HAP-1 (cell line): ENCODE results near the gene GIMAP4.
"Not testable (repeated sequence)": the region's sequence is repeated elsewhere in the genome, so short reads cannot be mapped to it uniquely, and the experiment has no call there.

Experiments used
- DNase-seq, 2 experiments: peaks; one replicate each; pipeline ENCODE4 v3.0.0-alpha.2; 2016 to 2020; ENCODE audit warnings: low spot score in 2 of 2
- H3K27me3 ChIP-seq: fragments of 250-450 bp; sonication (Bioruptor Pico); 2 replicates; pipeline ENCODE4 v1.5.1; 2020; ENCODE audit warnings: low read depth, mild to moderate bottlenecking, moderate library complexity
- H3K36me3 ChIP-seq: fragments of 250-450 bp; sonication (Bioruptor Pico); replicated peaks from 2 replicates; pipeline ENCODE4 v1.5.1; 2020; ENCODE audit warnings: mild to moderate bottlenecking
- H3K4me1 ChIP-seq: fragments of 250-450 bp; sonication (Bioruptor Pico); 2 replicates; pipeline ENCODE4 v1.5.1; 2020; ENCODE audit warnings: mild to moderate bottlenecking
- H3K4me3 ChIP-seq: fragments of 250-450 bp; sonication (Bioruptor Pico); 2 replicates; pipeline ENCODE4 v1.5.1; 2020; ENCODE audit warnings: mild to moderate bottlenecking, moderate library complexity
- H3K9me3 ChIP-seq: fragments of 250-450 bp; sonication (Bioruptor Pico); 2 replicates; pipeline ENCODE4 v1.5.1; 2020; ENCODE audit warnings: mild to moderate bottlenecking, moderate library complexity
- in situ Hi-C: fragments of 300-500 bp; cut with MboI; formaldehyde crosslinking; loops from 3 replicates; pipeline ENCODE4 v1.14.3; 2020; ENCODE audit warnings: low sequenced_read_pairs, inconsistent platforms, mixed read lengths

GIMAP4 gene

DNA sequence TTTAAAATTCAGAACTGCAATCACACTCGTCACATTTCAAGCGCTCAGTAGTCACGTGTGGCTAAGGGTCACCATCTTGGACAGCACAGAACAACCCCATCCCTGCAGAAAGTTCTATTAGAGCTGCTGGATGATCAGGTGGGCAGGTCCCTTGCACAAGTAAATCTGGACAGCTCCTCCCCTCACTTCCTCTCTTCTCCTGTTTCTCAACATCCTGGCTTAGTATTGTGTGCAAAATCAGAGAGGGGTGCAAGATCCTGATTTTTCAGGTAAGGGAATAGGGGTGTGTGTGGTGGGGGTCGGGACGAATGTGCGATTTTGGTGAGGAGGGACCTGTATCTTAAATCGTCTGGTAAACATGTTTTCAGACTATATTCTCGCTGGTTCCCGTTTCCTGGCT is at the start of gene GIMAP4:
Gene GIMAP4, plus strand, starts transcription at position 222 of the 400 bp plus-strand sequence. CDS start 2,512 bp downstream, outside the sequence.
- no peak for DNase-seq
- H3K27me3 ChIP-seq, result no peaks in the 10 kb centered on the region
- H3K4me1 ChIP-seq, result no peaks in the 10 kb centered on the region
- in situ Hi-C loops, result no loop called here
- no peaks in the 10 kb centered on the region for H3K36me3 ChIP-seq
- H3K9me3 ChIP-seq, result no peaks in the 10 kb centered on the region
- H3K4me3 ChIP-seq, result no peak within 1 kb of the TSS

GRCh38 chr7:150519310-150519709 is 47.9 kb upstream of the GIMAP4 start:
- peaks cover 2% of the 10 kb centered on the region; the same call in 1 of the 2 replicates for H3K27me3 ChIP-seq
- H3K9me3 ChIP-seq, result no peaks in the 10 kb centered on the region
- DNase-seq, result no peak
- H3K36me3 ChIP-seq, result no peaks in the 10 kb centered on the region
- no peak overlapping the region for H3K4me3 ChIP-seq
- in situ Hi-C loops, result no loop called here
- H3K4me1 ChIP-seq, result no peaks in the 10 kb centered on the region

DNA sequence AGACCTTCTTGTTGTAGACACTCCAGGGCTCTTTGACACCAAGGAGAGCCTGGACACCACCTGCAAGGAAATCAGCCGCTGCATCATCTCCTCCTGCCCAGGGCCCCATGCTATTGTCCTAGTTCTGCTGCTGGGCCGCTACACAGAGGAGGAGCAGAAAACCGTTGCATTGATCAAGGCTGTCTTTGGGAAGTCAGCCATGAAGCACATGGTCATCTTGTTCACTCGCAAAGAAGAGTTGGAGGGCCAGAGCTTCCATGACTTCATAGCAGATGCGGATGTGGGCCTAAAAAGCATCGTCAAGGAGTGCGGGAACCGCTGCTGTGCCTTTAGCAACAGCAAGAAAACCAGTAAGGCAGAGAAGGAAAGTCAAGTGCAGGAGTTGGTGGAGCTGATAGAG is 47.0 kb upstream of the GIMAP4 start:
- Histone ChIP-seq H3K4me3 (no peak overlapping the region), H3K36me3 (no peaks in the 10 kb centered on the region), H3K4me1 (no peaks in the 10 kb centered on the region), H3K9me3 (no peaks in the 10 kb centered on the region), H3K27me3 (peaks cover 2% of the 10 kb centered on the region; the same call in 1 of the 2 replicates)
- in situ Hi-C loops, result no loop called here
- DNase-seq, result no peak

GRCh38 chr7:150522931-150523330 is 44.3 kb upstream of the GIMAP4 start:
- H3K27me3 ChIP-seq, in situ Hi-C loops, H3K36me3 ChIP-seq, H3K4me1 ChIP-seq, H3K9me3 ChIP-seq, DNase-seq, H3K4me3 ChIP-seq: not testable (repeated sequence)

DNA sequence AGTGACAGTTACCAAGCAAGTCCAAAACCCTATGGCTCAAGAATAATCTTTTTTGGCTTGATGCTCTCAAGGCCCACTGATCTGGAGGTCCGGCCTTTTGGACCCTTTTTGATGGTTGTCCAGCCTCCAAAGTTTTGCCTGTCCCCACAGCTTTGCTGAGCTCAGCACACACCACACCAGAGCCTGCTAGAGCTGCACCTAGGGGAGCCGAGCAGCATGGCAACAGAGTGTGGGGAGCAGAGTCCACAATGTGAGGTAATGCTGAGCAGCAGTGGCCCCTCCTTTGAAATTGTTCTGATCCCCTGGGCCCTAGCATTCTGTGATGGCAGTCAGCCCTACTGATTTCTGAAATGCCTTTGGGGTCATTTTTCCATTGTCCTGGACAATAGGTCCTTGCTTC is 43.2 kb upstream of the GIMAP4 start:
- DNase-seq, result no peak
- H3K4me1 ChIP-seq, result no peaks in the 10 kb centered on the region
- H3K27me3 ChIP-seq, result no peaks in the 10 kb centered on the region
- H3K36me3 ChIP-seq, result no peaks in the 10 kb centered on the region
- no peaks in the 10 kb centered on the region for H3K9me3 ChIP-seq
- in situ Hi-C loops, result no loop called here
- H3K4me3 ChIP-seq, result no peak overlapping the region

DNA sequence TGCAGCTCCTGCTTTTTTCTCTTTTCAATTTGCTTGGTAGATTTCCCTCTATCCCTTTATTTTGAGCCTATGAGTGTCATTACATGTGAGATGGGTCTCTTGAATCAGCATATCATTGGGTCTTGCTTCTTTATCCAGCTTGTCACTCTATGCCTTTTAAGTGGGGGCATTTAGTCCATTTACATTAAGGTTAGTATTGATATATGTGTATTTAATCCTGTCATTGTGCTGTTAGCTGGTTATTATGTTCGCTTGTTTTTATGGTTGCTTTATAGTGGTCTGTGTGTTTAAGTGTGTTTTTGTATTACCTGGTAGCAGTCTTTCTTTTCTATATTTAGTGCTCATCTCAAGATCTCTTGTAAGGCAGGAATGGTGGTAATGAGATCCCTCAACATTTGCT is 35.5 kb upstream of the GIMAP4 start:
- H3K36me3 ChIP-seq, result no peaks in the 10 kb centered on the region
- no peak for DNase-seq
- H3K4me3 ChIP-seq, result no peak overlapping the region
- no peaks in the 10 kb centered on the region for H3K9me3 ChIP-seq
- in situ Hi-C loops, result no loop called here
- no peaks in the 10 kb centered on the region for H3K27me3 ChIP-seq
- H3K4me1 ChIP-seq, result no peaks in the 10 kb centered on the region

DNA sequence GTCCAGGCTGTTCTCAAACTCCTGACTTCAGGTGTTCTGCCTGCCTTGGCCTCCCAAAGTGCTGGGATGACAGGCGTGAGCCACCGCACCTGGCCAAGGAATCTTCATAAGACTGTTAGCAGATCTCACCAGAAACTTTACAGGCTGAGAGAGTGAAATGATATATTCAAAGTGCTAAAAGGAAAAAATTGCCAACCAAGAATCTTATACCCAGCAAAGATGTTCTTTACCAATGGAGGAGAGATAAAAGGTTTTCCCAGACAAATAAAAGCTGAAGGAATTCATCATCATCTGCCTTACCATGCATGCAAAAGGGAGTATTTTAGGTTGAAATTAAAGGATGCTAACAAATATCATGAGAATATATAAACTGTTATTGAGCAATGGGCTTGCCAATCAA is 28.9 kb upstream of the GIMAP4 start:
- no peak overlapping the region for H3K4me3 ChIP-seq
- H3K4me1 ChIP-seq, result no peaks in the 10 kb centered on the region
- H3K9me3 ChIP-seq, result no peaks in the 10 kb centered on the region
- H3K27me3 ChIP-seq, result no peaks in the 10 kb centered on the region
- in situ Hi-C loops, result no loop called here
- H3K36me3 ChIP-seq, result no peaks in the 10 kb centered on the region
- no peak for DNase-seq

DNA sequence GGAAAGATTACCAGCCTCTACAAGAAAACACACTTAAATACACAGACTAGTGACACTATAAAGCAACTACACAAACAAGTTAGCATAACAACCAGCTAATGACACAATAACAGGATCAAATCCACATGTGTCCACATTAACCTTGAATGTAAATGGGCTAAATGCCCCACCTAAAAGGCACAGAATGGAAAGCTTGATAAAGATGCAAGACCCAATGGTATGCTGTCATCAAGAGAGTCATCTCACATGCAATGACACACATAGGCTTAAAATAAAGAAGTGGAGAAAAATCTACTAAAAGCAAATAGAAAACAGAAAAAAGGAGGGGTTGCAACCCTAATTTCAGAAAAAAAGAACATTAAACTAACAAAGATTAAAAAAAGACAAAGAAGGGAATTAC is 14.0 kb upstream of the GIMAP4 start:
- no peaks in the 10 kb centered on the region for H3K9me3 ChIP-seq
- H3K36me3 ChIP-seq, result no peaks in the 10 kb centered on the region
- H3K4me1 ChIP-seq, result no peaks in the 10 kb centered on the region
- H3K4me3 ChIP-seq, result no peak overlapping the region
- in situ Hi-C loops, result no loop called here
- no peak for DNase-seq
- H3K27me3 ChIP-seq, result peaks cover 3% of the 10 kb centered on the region; the same call in 1 of the 2 replicates

- in situ Hi-C loops, result no loop called here
- Histone ChIP-seq H3K4me3 (no peak overlapping the region), H3K9me3 (no peaks in the 10 kb centered on the region; the same call in 1 of the 2 replicates)
Measured at GRCh38 chr7:150556521-150557138, 10.6 kb upstream of the GIMAP4 start.

GRCh38 chr7:150560486-150560885 is 6.7 kb upstream of the GIMAP4 start:
- H3K27me3 ChIP-seq, result no peaks in the 10 kb centered on the region
- in situ Hi-C loops, result no loop called here
- H3K4me1 ChIP-seq, result no peaks in the 10 kb centered on the region
- DNase-seq, result no peak
- H3K36me3 ChIP-seq, result no peaks in the 10 kb centered on the region
- H3K9me3 ChIP-seq, result no peaks in the 10 kb centered on the region; the same call in 1 of the 2 replicates
- H3K4me3 ChIP-seq, result no peak overlapping the region

More at GRCh38 chr7:150556521-150557138, 10.6 kb upstream of the GIMAP4 start:
- H3K27me3 ChIP-seq, result peaks cover 3% of the 10 kb centered on the region; the same call in 1 of the 2 replicates
- H3K4me1 ChIP-seq, result no peaks in the 10 kb centered on the region
- no peak for DNase-seq
- no peaks in the 10 kb centered on the region for H3K36me3 ChIP-seq

GRCh38 chr7:150562919-150563318 is 4.3 kb upstream of the GIMAP4 start:
- no peaks in the 10 kb centered on the region for H3K27me3 ChIP-seq
- in situ Hi-C loops, result no loop called here
- no peaks in the 10 kb centered on the region; the same call in 1 of the 2 replicates for H3K9me3 ChIP-seq
- DNase-seq, result no peak
- H3K36me3 ChIP-seq, result no peaks in the 10 kb centered on the region
- no peaks in the 10 kb centered on the region for H3K4me1 ChIP-seq
- no peak overlapping the region for H3K4me3 ChIP-seq

DNA sequence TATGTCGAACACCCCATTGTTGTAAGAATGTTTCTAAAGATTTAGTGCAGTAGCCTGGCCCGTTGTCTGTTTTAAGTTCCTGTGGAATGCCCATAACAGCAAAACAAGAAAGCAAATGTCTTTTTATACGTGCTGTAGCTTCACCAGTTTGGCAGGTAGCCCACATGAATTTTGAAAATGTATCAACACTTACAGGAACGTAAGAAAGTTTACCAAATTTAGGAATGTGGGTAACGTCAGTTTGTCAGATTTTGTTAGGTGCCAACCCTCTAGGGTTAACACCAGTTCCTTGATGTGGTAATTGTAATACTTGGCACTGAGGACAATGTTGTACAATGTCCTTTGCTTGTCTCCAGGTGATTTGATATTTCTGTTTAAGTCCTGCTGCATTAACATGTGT is 3.2 kb upstream of the GIMAP4 start:
- no peaks in the 10 kb centered on the region for H3K27me3 ChIP-seq
- no peak overlapping the region for H3K4me3 ChIP-seq
- H3K9me3 ChIP-seq, result no peaks in the 10 kb centered on the region; the same call in 1 of the 2 replicates
- in situ Hi-C loops, result no loop called here
- no peaks in the 10 kb centered on the region for H3K36me3 ChIP-seq
- no peaks in the 10 kb centered on the region for H3K4me1 ChIP-seq
- DNase-seq, result no peak

DNA sequence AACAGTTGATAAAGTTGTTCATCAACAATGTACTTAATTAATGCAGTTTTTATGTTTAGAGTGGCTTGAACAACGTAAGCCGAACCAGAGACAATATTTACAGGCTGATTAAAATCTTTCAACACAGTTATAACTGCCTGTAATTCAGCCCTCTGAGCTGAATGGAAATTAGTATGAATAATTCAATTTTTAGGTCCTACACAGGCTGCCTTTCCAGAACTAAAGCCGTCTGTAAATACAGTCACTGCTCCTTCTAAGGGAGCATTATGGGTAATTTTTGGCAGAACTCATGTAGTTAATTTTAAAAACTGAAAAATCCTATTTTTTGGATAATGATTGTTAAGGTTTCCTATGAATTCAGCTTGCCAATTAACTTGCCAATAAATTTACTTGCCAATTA is 2.6 kb upstream of the GIMAP4 start:
- no peak for DNase-seq
- Histone ChIP-seq H3K36me3 (no peaks in the 10 kb centered on the region), H3K4me1 (no peaks in the 10 kb centered on the region), H3K27me3 (no peaks in the 10 kb centered on the region), H3K4me3 (no peak overlapping the region), H3K9me3 (no peaks in the 10 kb centered on the region; the same call in 1 of the 2 replicates)
- in situ Hi-C loops, result no loop called here

DNA sequence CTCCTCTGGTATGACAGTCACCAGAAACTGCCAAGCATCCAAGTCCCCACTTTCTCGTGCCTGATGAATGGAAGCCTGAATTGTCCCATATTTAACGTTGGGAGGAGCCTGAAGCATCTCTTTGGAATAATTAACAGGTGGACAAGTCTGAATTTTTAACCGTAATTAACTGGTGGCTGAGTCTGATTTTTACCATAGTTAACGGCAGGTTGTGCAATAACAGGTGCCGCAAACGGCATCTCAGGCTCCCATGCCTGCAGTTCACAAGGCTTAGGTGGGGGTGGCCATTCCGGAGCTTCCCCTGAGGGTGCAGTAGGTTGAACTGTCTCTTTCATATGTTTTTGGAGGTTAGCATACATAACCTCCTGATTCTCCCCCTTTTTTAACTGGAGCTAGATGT is 2.0 kb upstream of the GIMAP4 start:
- Histone ChIP-seq H3K27me3 (no peaks in the 10 kb centered on the region), H3K9me3 (no peaks in the 10 kb centered on the region; the same call in 1 of the 2 replicates), H3K36me3 (no peaks in the 10 kb centered on the region), H3K4me3 (no peak overlapping the region), H3K4me1 (no peaks in the 10 kb centered on the region)
- in situ Hi-C loops, result no loop called here
- no peak for DNase-seq

- Histone ChIP-seq H3K9me3 (no peaks in the 10 kb centered on the region; the same call in 1 of the 2 replicates), H3K27me3 (no peaks in the 10 kb centered on the region), H3K36me3 (no peaks in the 10 kb centered on the region), H3K4me3 (no peak overlapping the region), H3K4me1 (no peaks in the 10 kb centered on the region)
- DNase-seq, result no peak
- in situ Hi-C loops, result no loop called here
Measured at GRCh38 chr7:150566123-150566522, 1.1 kb upstream of the GIMAP4 start.
